ENCODE measurements around the gene L3MBTL1.
A peak's percentile ranks its signal among the peaks of the same experiment; 100 is the strongest.
"Not testable (repeated sequence)": the region's sequence is repeated elsewhere in the genome, so short reads cannot be mapped to it uniquely, and the experiment has no call there.

L3MBTL1 gene

GRCh38 chr20:43579861-43580793, 72.6 kb downstream of the L3MBTL1 start:
- no peak for DNase-seq (ENCODE audit: low read depth)
- TF ChIP-seq CTCF (IDR thresholded peaks at IDR 0.05; ENCODE audit: low read depth, low read length, missing control alignments), result no peak
- in situ Hi-C loops (cut with HindIII; ENCODE audit: low sequenced_read_pairs), result no loop called here
- no peak overlapping the region for H3K4me3 ChIP-seq (ENCODE audit: low read depth, low read length)

GRCh38 chr20:43583133-43583864, 75.8 kb downstream of the L3MBTL1 start:
- no peak for TF ChIP-seq CTCF (IDR thresholded peaks at IDR 0.05; ENCODE audit: low read depth, low read length, missing control alignments)
- no peak for DNase-seq (ENCODE audit: low read depth)
- no peak overlapping the region for H3K4me3 ChIP-seq (ENCODE audit: low read depth, low read length)
- in situ Hi-C loops (cut with HindIII; ENCODE audit: low sequenced_read_pairs), result no loop called here

- no peak overlapping the region for H3K4me3 ChIP-seq (ENCODE audit: low read depth, low read length)
- TF ChIP-seq CTCF (IDR thresholded peaks at IDR 0.05; ENCODE audit: low read depth, low read length, missing control alignments), result no peak
- in situ Hi-C loops (cut with HindIII; ENCODE audit: low sequenced_read_pairs), result no loop called here
- peak; percentile 91 for DNase-seq (ENCODE audit: low read depth)
These were observed 76.5 kb downstream of the L3MBTL1 start for GRCh38 chr20:43583982-43584432.

GRCh38 chr20:43584448-43585136, 77.1 kb downstream of the L3MBTL1 start:
- in situ Hi-C loops (cut with HindIII; ENCODE audit: low sequenced_read_pairs), result no loop called here
- TF ChIP-seq CTCF (IDR thresholded peaks at IDR 0.05; ENCODE audit: low read depth, low read length, missing control alignments), result no peak
- H3K4me3 ChIP-seq (ENCODE audit: low read depth, low read length), result no peak overlapping the region
- DNase-seq (ENCODE audit: low read depth), result no peak

DNA sequence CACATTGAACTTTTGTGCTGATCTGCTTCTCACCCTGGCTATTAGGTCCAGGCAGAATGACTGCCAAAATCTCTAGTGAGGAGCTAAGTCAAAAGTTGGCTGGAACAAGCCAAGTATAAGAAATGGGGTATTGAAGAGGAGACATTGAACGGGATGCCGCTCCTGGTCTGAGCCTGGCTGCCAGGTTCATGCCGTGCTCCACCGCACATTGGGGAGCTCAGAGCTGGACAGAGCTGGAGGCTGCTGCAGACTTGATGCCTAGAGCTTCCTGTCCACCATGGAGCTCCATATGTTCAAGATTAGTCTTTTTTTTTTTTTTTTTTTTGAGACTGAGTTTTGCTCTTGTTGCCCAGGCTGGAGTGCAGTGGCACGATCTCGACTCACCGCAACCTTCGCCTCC, 79.1 kb downstream of the L3MBTL1 start:
- in situ Hi-C loops (cut with HindIII; ENCODE audit: low sequenced_read_pairs), result no loop called here
- no peak for TF ChIP-seq CTCF (IDR thresholded peaks at IDR 0.05; ENCODE audit: low read depth, low read length, missing control alignments)
- no peak overlapping the region for H3K4me3 ChIP-seq (ENCODE audit: low read depth, low read length)
- DNase-seq (ENCODE audit: low read depth), result no peak

- in situ Hi-C loops (cut with HindIII; ENCODE audit: low sequenced_read_pairs); DNase-seq (ENCODE audit: low read depth); H3K4me3 ChIP-seq (ENCODE audit: low read depth, low read length): not testable (repeated sequence)
These were observed 81.0 kb downstream of the L3MBTL1 start for GRCh38 chr20:43588526-43588925.

Measured in astrocyte of the cerebellum (primary cell).